Calu3 (cell line): ENCODE data around the gene CCDC158. TPM values are rescaled to one million over a fixed set of nuclear protein-coding genes. Genes with fewer than 3 reads are reported as not detected.

Source experiments
- BruUV-seq: library from RNA; stranded (reverse); fragments of 400-500 nt; replicated peaks from 2 replicates; lab custom pipeline; 2021; lab: Mats Ljungman, UMichigan
- CTCF ChIA-PET: fragments of 300-600 bp; sonication (Branson Sonifier 250); formaldehyde crosslinking; loops from one replicate; lab custom pipeline; 2022; ENCODE audit warnings: antibody characterized with exemption; lab: Charles Lee
- DNase-seq: peaks from one replicate; pipeline ENCODE4 v3.0.0; 2022
- H3K27ac Mint-ChIP-seq: one replicate; pipeline ENCODE4 v1.8.0; 2022; ENCODE audit warnings: mixed read lengths; ENCODE audit not compliant: unreplicated experiment
- H3K27me3 Mint-ChIP-seq: one replicate; pipeline ENCODE4 v1.8.0; 2022; ENCODE audit warnings: mixed read lengths; ENCODE audit not compliant: unreplicated experiment
- H3K36me3 Mint-ChIP-seq: one replicate; pipeline ENCODE4 v1.8.0; 2022; ENCODE audit warnings: mild to moderate bottlenecking, moderate library complexity, mixed read lengths; ENCODE audit not compliant: insufficient read depth, unreplicated experiment
- H3K4me1 Mint-ChIP-seq: one replicate; pipeline ENCODE4 v1.8.0; 2022; ENCODE audit warnings: mild to moderate bottlenecking, low read depth, mixed read lengths; ENCODE audit not compliant: unreplicated experiment
- H3K4me3 Mint-ChIP-seq: one replicate; pipeline ENCODE4 v1.8.0; 2022; ENCODE audit warnings: mild to moderate bottlenecking, low read depth, moderate library complexity, mixed read lengths; ENCODE audit not compliant: unreplicated experiment
- H3K9me3 Mint-ChIP-seq: one replicate; pipeline ENCODE4 v1.8.0; 2022; ENCODE audit warnings: low read depth, mixed read lengths; ENCODE audit not compliant: unreplicated experiment
- CTCF ChIP-seq: fragments of 200-600 bp; IDR thresholded peaks from one replicate; pipeline ENCODE4 v1.8.0; 2022; ENCODE audit warnings: antibody characterized with exemption; ENCODE audit not compliant: unreplicated experiment
- intact Hi-C: fragments of 100-400 bp; cut with micrococcal nuclease; formaldehyde crosslinking; loops from one replicate; pipeline ENCODE4 v1.10.0; 2022; ENCODE audit not compliant: unreplicated experiment
- total RNA-seq: library from RNA; stranded (reverse); gene quantifications from 2 replicates; pipeline ENCODE4 v1.2.3, GENCODE V29; 2022

CCDC158 gene
- total RNA-seq, 1 experiment from 2014 or later = not detected

GRCh38 chr4:76280488-76281441 is 140.2 kb downstream of the CCDC158 start:
- Mint-ChIP-seq H3K4me1 (peaks cover under 1% of the 10 kb centered on the region), H3K27me3 (no peaks in the 10 kb centered on the region), H3K9me3 (no peaks in the 10 kb centered on the region), H3K27ac (no peak overlapping the region), H3K4me3 (no peak overlapping the region), H3K36me3 (no peaks in the 10 kb centered on the region)
- no peak for DNase-seq
- no TSS peak for BruUV-seq
- TF ChIP-seq CTCF = no peak
- CTCF ChIA-PET = interaction anchor here (0.5 kb wide), 1 partner anchor 557 kb away, joined by 3 read pairs; no protein-coding TSS in a partner anchor
- intact Hi-C loops = no loop called here

- TF ChIP-seq CTCF = no peak
- Mint-ChIP-seq H3K9me3 (no peaks in the 10 kb centered on the region), H3K27ac (no peak overlapping the region), H3K36me3 (no peaks in the 10 kb centered on the region), H3K4me1 (peaks cover 12% of the 10 kb centered on the region), H3K4me3 (no peak overlapping the region), H3K27me3 (no peaks in the 10 kb centered on the region)
- intact Hi-C loops = no loop called here
- BruUV-seq = no TSS peak
- CTCF ChIA-PET = no interaction called here
- no peak for DNase-seq
These were observed 141.5 kb downstream of the CCDC158 start for GRCh38 chr4:76279462-76279861.

- H3K36me3 Mint-ChIP-seq = no peaks in the 10 kb centered on the region
These were observed 142.4 kb downstream of the CCDC158 start for GRCh38 chr4:76278583-76278982.

GRCh38 chr4:76277667-76278066 is 143.3 kb downstream of the CCDC158 start:
- Mint-ChIP-seq H3K36me3 (no peaks in the 10 kb centered on the region), H3K4me1 (peaks cover 12% of the 10 kb centered on the region), H3K27ac (no peak overlapping the region), H3K9me3 (no peaks in the 10 kb centered on the region), H3K27me3 (no peaks in the 10 kb centered on the region), H3K4me3 (no peak overlapping the region)
- TF ChIP-seq CTCF = no peak
- CTCF ChIA-PET = no interaction called here
- intact Hi-C loops = no loop called here
- DNase-seq = no peak
- no TSS peak for BruUV-seq

More at GRCh38 chr4:76278583-76278982, 142.4 kb downstream of the CCDC158 start:
- H3K27me3 Mint-ChIP-seq = no peaks in the 10 kb centered on the region
- TF ChIP-seq CTCF = no peak
- DNase-seq = no peak
- H3K4me3 Mint-ChIP-seq = no peak overlapping the region
- no TSS peak for BruUV-seq
- no peaks in the 10 kb centered on the region for H3K9me3 Mint-ChIP-seq
- intact Hi-C loops = no loop called here
- no peak overlapping the region for H3K27ac Mint-ChIP-seq
- peaks cover 12% of the 10 kb centered on the region for H3K4me1 Mint-ChIP-seq
- CTCF ChIA-PET = no interaction called here
